CD8-positive, alpha-beta memory T cell (primary cell): Measurements from ENCODE around the gene GULP1. TPM values are rescaled to one million over a fixed set of nuclear protein-coding genes. Genes with fewer than 3 reads are reported as not detected.
"Not testable (repeated sequence)": the region's sequence is repeated elsewhere in the genome, so short reads cannot be mapped to it uniquely, and the experiment has no call there.

Experiments used
- CTCF ChIA-PET: fragments of 350-600 bp; sonication (Branson Sonifier 250); formaldehyde crosslinking; loops from one replicate; lab custom pipeline; 2021; ENCODE audit warnings: antibody characterized with exemption; lab: Charles Lee
- POLR2A ChIA-PET: fragments of 350-600 bp; sonication (Branson Sonifier 250); formaldehyde crosslinking; loops from one replicate; lab custom pipeline; 2021; ENCODE audit warnings: antibody characterized with exemption; lab: Charles Lee
- DNase-seq, 5 donors: peaks; one replicate each; pipeline versions ENCODE4 v3.0.0 to v3.0.0-alpha.2; 2020 to 2022; ENCODE audit warnings: mixed read lengths in 1 of 5
- H3K27ac ChIP-seq: one replicate; pipeline ENCODE4 v1.7.0; 2013; ENCODE audit warnings: low read depth, mild to moderate bottlenecking, low read length, moderate library complexity
- H3K27me3 ChIP-seq: 2 replicates; pipeline ENCODE4 v1.7.0; 2013; ENCODE audit warnings: low read length, mild to moderate bottlenecking; ENCODE audit not compliant: insufficient read depth, poor library complexity, severe bottlenecking
- H3K36me3 ChIP-seq: 2 replicates; pipeline ENCODE4 v1.7.0; 2013; ENCODE audit warnings: mild to moderate bottlenecking, low read length, moderate library complexity; ENCODE audit not compliant: insufficient read depth
- H3K4me1 ChIP-seq: 2 replicates; pipeline ENCODE4 v1.7.0; 2013; ENCODE audit warnings: mild to moderate bottlenecking, low read length, moderate library complexity; ENCODE audit not compliant: insufficient read depth
- H3K4me3 ChIP-seq: 2 replicates; pipeline ENCODE4 v1.7.0; 2013; ENCODE audit warnings: mild to moderate bottlenecking, low read length
- H3K9me3 ChIP-seq: 2 replicates; pipeline ENCODE4 v1.7.0; 2013; ENCODE audit warnings: mild to moderate bottlenecking, low read length
- H3K27ac Mint-ChIP-seq, 8 donors: one replicate each; pipeline ENCODE4 v1.8.0; 2020 to 2021; ENCODE audit warnings: mixed read lengths in 8 of 8, mild to moderate bottlenecking in 6 of 8, inconsistent platforms in 3 of 8, moderate library complexity in 3 of 8
- H3K27me3 Mint-ChIP-seq, 2 donors: one replicate each; pipeline ENCODE4 v1.8.0; 2020 to 2021; ENCODE audit warnings: mixed read lengths in 2 of 2, mild to moderate bottlenecking in 1 of 2, moderate library complexity in 1 of 2
- H3K36me3 Mint-ChIP-seq, 3 donors: one replicate each; pipeline ENCODE4 v1.8.0; 2020 to 2021; ENCODE audit warnings: mixed read lengths in 3 of 3, inconsistent platforms in 1 of 3, mild to moderate bottlenecking in 1 of 3
- H3K4me1 Mint-ChIP-seq, 3 donors: one replicate each; pipeline ENCODE4 v1.8.0; 2020 to 2021; ENCODE audit warnings: mixed read lengths in 3 of 3, inconsistent platforms in 1 of 3, mild to moderate bottlenecking in 1 of 3
- H3K4me3 Mint-ChIP-seq, 7 donors: one replicate each; pipeline ENCODE4 v1.8.0; 2020 to 2021; ENCODE audit warnings: mixed read lengths in 7 of 7, mild to moderate bottlenecking in 6 of 7, moderate library complexity in 4 of 7, inconsistent platforms in 2 of 7
- H3K9me3 Mint-ChIP-seq, 5 donors: one replicate each; pipeline ENCODE4 v1.8.0; 2020 to 2022; ENCODE audit warnings: mixed read lengths in 5 of 5, mild to moderate bottlenecking in 3 of 5, moderate library complexity in 2 of 5, inconsistent platforms in 1 of 5
- polyA plus RNA-seq: library from polyadenylated mRNA; unstranded; fragments of 300-500 nt; fragmentation: Illumina TruSeq; gene quantifications from one replicate; pipeline ENCODE4 v1.2.3, GENCODE V29; 2021
- total RNA-seq, 2 experiments: library from RNA; stranded (reverse); gene quantifications; one replicate each; pipeline ENCODE4 v1.2.3, GENCODE V29; 2021

GULP1 gene
- total and polyA plus RNA-seq, 3 experiments from 2014 or later = not detected

- Histone ChIP-seq H3K4me3 (no peak overlapping the region), H3K27ac (no peak overlapping the region), H3K4me1 (no peaks in the 10 kb centered on the region), H3K36me3 (no peaks in the 10 kb centered on the region), H3K27me3 (no peaks in the 10 kb centered on the region), H3K9me3 (no peaks in the 10 kb centered on the region)
- ChIA-PET POLR2A (no interaction called here), CTCF (no interaction called here)
- Mint-ChIP-seq H3K9me3 (peaks cover 0 to 7% (median 0%) of the 10 kb centered on the region in 5 donors), H3K4me3 (no peak overlapping the region), H3K36me3 (no peaks in the 10 kb centered on the region), H3K27me3 (no peaks in the 10 kb centered on the region), H3K4me1 (no peaks in the 10 kb centered on the region), H3K27ac (peak overlapping the region in 1 of 8 donors; percentile 73)
- DNase-seq = no peak
Measured at GRCh38 chr2:188604579-188604978, 312.9 kb downstream of the GULP1 start.

- POLR2A ChIA-PET, H3K9me3 Mint-ChIP-seq, H3K27ac ChIP-seq, H3K27me3 Mint-ChIP-seq, H3K4me1 ChIP-seq, H3K4me3 ChIP-seq, H3K4me1 Mint-ChIP-seq, H3K27me3 ChIP-seq, H3K9me3 ChIP-seq, H3K36me3 ChIP-seq, CTCF ChIA-PET, H3K36me3 Mint-ChIP-seq: not testable (repeated sequence)
- Mint-ChIP-seq H3K4me3 (peak overlapping the region; percentile 59 to 93 (median 71)), H3K27ac (peak overlapping the region in 5 of 8 donors; percentile 11 to 84 (median 38))
- DNase-seq = peak in 1 of 5 donors; percentile 4
Measured at GRCh38 chr2:188605609-188606584, 314.2 kb downstream of the GULP1 start.

GRCh38 chr2:188606596-188606995 lies 314.9 kb downstream of the GULP1 start:
- CTCF ChIA-PET = not testable (repeated sequence)

GRCh38 chr2:188607501-188607900 lies 315.8 kb downstream of the GULP1 start:
- POLR2A ChIA-PET = no interaction called here
- H3K4me1 ChIP-seq = no peaks in the 10 kb centered on the region
- no peak overlapping the region for H3K27ac ChIP-seq
- DNase-seq = no peak
- Mint-ChIP-seq H3K9me3 (peaks cover 0 to 7% (median 0%) of the 10 kb centered on the region in 5 donors), H3K27me3 (no peaks in the 10 kb centered on the region), H3K4me3 (no peak overlapping the region), H3K36me3 (no peaks in the 10 kb centered on the region), H3K27ac (no peak overlapping the region), H3K4me1 (no peaks in the 10 kb centered on the region)
- CTCF ChIA-PET = no interaction called here
- H3K4me3 ChIP-seq = no peak overlapping the region
- H3K9me3 ChIP-seq = no peaks in the 10 kb centered on the region
- H3K36me3 ChIP-seq = no peaks in the 10 kb centered on the region
- no peaks in the 10 kb centered on the region for H3K27me3 ChIP-seq

More at GRCh38 chr2:188606596-188606995, 314.9 kb downstream of the GULP1 start:
- H3K36me3 Mint-ChIP-seq, H3K4me1 ChIP-seq, H3K27me3 Mint-ChIP-seq, H3K27me3 ChIP-seq, H3K9me3 ChIP-seq, H3K36me3 ChIP-seq, H3K9me3 Mint-ChIP-seq, H3K4me3 ChIP-seq, H3K27ac ChIP-seq, H3K4me1 Mint-ChIP-seq, H3K4me3 Mint-ChIP-seq, POLR2A ChIA-PET, H3K27ac Mint-ChIP-seq, DNase-seq: not testable (repeated sequence)

GRCh38 chr2:188609321-188610049 lies 317.8 kb downstream of the GULP1 start:
- H3K9me3 Mint-ChIP-seq = peaks cover 0 to 4% (median 0%) of the 10 kb centered on the region in 5 donors
- ChIA-PET POLR2A (no interaction called here), CTCF (no interaction called here)
- Histone ChIP-seq H3K4me1 (no peaks in the 10 kb centered on the region), H3K4me3 (no peak overlapping the region), H3K27me3 (no peaks in the 10 kb centered on the region), H3K9me3 (no peaks in the 10 kb centered on the region), H3K27ac (no peak overlapping the region), H3K36me3 (no peaks in the 10 kb centered on the region)
- H3K4me3 Mint-ChIP-seq = no peak overlapping the region
- DNase-seq = no peak
- H3K27me3 Mint-ChIP-seq = no peaks in the 10 kb centered on the region
- H3K27ac Mint-ChIP-seq = no peak overlapping the region
- no peaks in the 10 kb centered on the region for H3K36me3 Mint-ChIP-seq
- no peaks in the 10 kb centered on the region for H3K4me1 Mint-ChIP-seq

GRCh38 chr2:188610050-188610444 lies 318.4 kb downstream of the GULP1 start:
- no peaks in the 10 kb centered on the region for H3K4me1 ChIP-seq
- Mint-ChIP-seq H3K4me1 (no peaks in the 10 kb centered on the region), H3K27me3 (no peaks in the 10 kb centered on the region), H3K27ac (no peak overlapping the region), H3K9me3 (peaks cover 0 to 1% (median 0%) of the 10 kb centered on the region in 5 donors), H3K4me3 (no peak overlapping the region), H3K36me3 (no peaks in the 10 kb centered on the region)
- no peaks in the 10 kb centered on the region for H3K9me3 ChIP-seq
- no peak overlapping the region for H3K4me3 ChIP-seq
- H3K27me3 ChIP-seq = no peaks in the 10 kb centered on the region
- ChIA-PET CTCF (no interaction called here), POLR2A (no interaction called here)
- no peak overlapping the region for H3K27ac ChIP-seq
- no peaks in the 10 kb centered on the region for H3K36me3 ChIP-seq
- DNase-seq = no peak

GRCh38 chr2:188610827-188611226 lies 319.2 kb downstream of the GULP1 start:
- H3K9me3 ChIP-seq = no peaks in the 10 kb centered on the region
- H3K27me3 Mint-ChIP-seq = no peaks in the 10 kb centered on the region
- no peak overlapping the region for H3K4me3 ChIP-seq
- H3K4me3 Mint-ChIP-seq = no peak overlapping the region
- H3K27ac Mint-ChIP-seq = no peak overlapping the region
- H3K27me3 ChIP-seq = no peaks in the 10 kb centered on the region
- H3K36me3 ChIP-seq = no peaks in the 10 kb centered on the region
- H3K27ac ChIP-seq = no peak overlapping the region
- H3K9me3 Mint-ChIP-seq = peaks cover 0 to 4% (median 0%) of the 10 kb centered on the region in 5 donors
- H3K4me1 ChIP-seq = no peaks in the 10 kb centered on the region
- DNase-seq = no peak
- ChIA-PET POLR2A (no interaction called here), CTCF (no interaction called here)
- no peaks in the 10 kb centered on the region for H3K36me3 Mint-ChIP-seq
- H3K4me1 Mint-ChIP-seq = no peaks in the 10 kb centered on the region

GRCh38 chr2:188619146-188619545 lies 327.5 kb downstream of the GULP1 start:
- no peaks in the 10 kb centered on the region for H3K27me3 Mint-ChIP-seq
- CTCF ChIA-PET = no interaction called here
- no peak overlapping the region for H3K4me3 Mint-ChIP-seq
- no peak overlapping the region for H3K27ac Mint-ChIP-seq
- no peaks in the 10 kb centered on the region for H3K4me1 ChIP-seq
- H3K4me1 Mint-ChIP-seq = no peaks in the 10 kb centered on the region
- no peaks in the 10 kb centered on the region for H3K9me3 ChIP-seq
- H3K36me3 Mint-ChIP-seq = no peaks in the 10 kb centered on the region
- no peaks in the 10 kb centered on the region for H3K36me3 ChIP-seq
- H3K27ac ChIP-seq = no peak overlapping the region
- no peak overlapping the region for H3K4me3 ChIP-seq
- no peak for DNase-seq
- POLR2A ChIA-PET = no interaction called here
- no peaks in the 10 kb centered on the region for H3K27me3 ChIP-seq
- peaks cover 0 to 14% (median 2%) of the 10 kb centered on the region in 5 donors for H3K9me3 Mint-ChIP-seq
